Measurements from ENCODE around the gene NUP93. TPM values are rescaled to one million over a fixed set of nuclear protein-coding genes. Genes with fewer than 3 reads are reported as not detected.

Gene NUP93
- total RNA-seq, 3 donors from 2014 or later, result 29.4 to 48.8 (median 32.6) TPM

DNA sequence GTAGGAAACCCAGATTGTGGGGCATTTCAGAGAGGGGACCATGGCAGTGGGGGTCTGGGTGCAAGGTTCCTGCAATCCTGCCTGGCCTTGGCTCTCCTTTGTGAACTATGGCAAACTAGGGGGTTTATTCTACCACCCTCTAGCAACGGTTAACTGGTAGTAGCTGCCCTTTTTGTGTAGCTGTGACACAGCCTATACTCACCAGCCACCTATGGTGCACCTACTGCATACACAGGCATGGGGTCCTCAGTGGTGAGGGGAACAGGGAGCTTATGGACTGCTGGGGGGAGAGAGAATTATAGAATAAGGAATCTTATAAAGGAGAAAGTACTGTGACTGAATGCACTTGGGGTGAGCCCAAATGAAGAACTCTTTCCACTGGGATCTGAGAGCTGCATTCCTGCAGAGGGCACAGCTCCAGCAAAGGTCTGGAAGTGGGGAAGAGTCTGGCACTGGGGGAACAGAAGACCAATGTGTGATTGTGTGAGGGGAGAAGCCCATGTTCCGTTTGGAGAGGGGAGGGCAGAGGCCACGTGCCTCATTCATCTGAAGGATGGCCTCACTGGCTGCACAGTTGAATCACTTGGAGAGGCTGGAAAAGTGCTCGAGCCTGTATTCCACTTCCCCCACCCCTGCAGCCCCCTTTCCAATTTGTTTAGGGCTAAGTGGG, 45.5 kb upstream of the NUP93 start:
- intact Hi-C loops (cut with DNase I; ENCODE audit: low total_unique reads), result no loop called here
- peak overlapping the region; percentile 81 to 82 for H3K27ac ChIP-seq
- peaks cover 5 to 10% of the 10 kb centered on the region in 2 donors for H3K4me1 ChIP-seq
- peak overlapping the region; percentile 75 to 88 (median 75) for H3K4me3 ChIP-seq
- H3K36me3 ChIP-seq, result no peaks in the 10 kb centered on the region
- TF ChIP-seq POLR2AphosphoS5 (IDR thresholded peaks at IDR 0.05), result peak in 2 of 3 donors; percentile 14 to 44
- no peak for TF ChIP-seq POLR2A (IDR thresholded peaks at IDR 0.05)
- no peaks in the 10 kb centered on the region for H3K27me3 ChIP-seq
- no peaks in the 10 kb centered on the region for H3K9me3 ChIP-seq
- peak in 1 of 2 donors; percentile 27 for DNase-seq (ENCODE audit: low spot score in 2 of 2)

DNA sequence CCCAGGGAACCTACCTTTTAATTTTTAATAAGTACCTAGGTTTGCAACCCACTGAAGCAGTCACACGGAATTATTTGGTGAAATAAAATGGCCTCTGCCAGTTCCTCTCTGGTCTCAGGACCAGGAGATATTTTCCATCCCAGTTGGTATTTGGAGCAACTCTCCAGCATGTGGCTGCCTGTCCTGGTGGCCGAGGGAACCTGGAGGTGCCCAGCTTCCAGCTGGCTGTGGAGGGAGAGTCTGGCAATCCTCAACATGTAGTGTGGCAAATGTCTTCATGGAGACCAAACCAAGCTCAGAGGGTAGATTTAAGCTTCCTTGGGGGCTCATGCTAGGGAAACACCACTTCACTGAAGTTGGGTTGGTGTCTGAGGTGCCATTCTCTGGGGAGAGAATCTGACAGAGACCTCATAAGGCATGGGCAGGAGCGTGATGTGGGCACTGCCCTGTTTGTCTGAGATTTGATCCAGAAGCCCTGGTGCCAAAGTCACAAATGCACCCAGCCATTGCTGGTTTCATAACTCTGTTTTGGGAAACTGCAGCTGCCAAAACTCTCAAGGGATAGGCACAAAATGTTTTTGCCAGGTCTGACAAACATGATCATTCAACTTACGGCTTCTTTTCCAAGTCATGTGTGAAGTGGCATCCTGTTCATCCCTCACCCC, 44.9 kb upstream of the NUP93 start:
- peak overlapping the region; percentile 75 to 88 (median 75) for H3K4me3 ChIP-seq
- H3K27me3 ChIP-seq, result no peaks in the 10 kb centered on the region
- TF ChIP-seq POLR2A (IDR thresholded peaks at IDR 0.05) (no peak), POLR2AphosphoS5 (IDR thresholded peaks at IDR 0.05) (no peak)
- TF ChIP-seq, protein P1, sequence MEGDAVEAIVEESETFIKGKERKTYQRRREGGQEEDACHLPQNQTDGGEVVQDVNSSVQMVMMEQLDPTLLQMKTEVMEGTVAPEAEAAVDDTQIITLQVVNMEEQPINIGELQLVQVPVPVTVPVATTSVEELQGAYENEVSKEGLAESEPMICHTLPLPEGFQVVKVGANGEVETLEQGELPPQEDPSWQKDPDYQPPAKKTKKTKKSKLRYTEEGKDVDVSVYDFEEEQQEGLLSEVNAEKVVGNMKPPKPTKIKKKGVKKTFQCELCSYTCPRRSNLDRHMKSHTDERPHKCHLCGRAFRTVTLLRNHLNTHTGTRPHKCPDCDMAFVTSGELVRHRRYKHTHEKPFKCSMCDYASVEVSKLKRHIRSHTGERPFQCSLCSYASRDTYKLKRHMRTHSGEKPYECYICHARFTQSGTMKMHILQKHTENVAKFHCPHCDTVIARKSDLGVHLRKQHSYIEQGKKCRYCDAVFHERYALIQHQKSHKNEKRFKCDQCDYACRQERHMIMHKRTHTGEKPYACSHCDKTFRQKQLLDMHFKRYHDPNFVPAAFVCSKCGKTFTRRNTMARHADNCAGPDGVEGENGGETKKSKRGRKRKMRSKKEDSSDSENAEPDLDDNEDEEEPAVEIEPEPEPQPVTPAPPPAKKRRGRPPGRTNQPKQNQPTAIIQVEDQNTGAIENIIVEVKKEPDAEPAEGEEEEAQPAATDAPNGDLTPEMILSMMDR (IDR thresholded peaks at IDR 0.05), result no peak
- no peaks in the 10 kb centered on the region for H3K9me3 ChIP-seq
- intact Hi-C loops (cut with DNase I; ENCODE audit: low total_unique reads), result no loop called here
- DNase-seq (ENCODE audit: low spot score in 2 of 2), result peak in 1 of 2 donors; percentile 76
- peak overlapping the region; percentile 81 to 82 for H3K27ac ChIP-seq
- H3K4me1 ChIP-seq, result peaks cover 5 to 10% of the 10 kb centered on the region in 2 donors
- no peaks in the 10 kb centered on the region for H3K36me3 ChIP-seq

DNA sequence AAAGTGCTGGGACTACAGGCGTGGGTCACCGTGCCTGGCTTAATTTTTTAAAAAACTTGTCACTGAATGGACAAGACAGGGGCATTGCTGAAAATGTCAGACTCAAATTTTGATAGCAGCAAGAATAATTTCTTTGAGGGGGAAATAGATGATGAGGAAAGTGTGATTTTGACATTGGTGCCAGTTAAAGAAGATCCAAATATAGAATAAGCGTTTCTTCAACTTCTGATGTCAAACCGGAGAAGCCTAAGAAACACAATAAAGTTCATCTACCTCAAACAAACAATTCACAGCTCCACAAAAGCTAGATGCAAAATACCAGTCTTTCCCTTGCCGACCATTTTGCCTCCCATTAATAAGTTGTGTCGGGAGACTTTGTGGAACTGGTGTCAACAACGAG, 43.2 kb upstream of the NUP93 start:
- Histone ChIP-seq H3K9me3 (no peaks in the 10 kb centered on the region), H3K36me3 (no peaks in the 10 kb centered on the region), H3K4me3 (no peak overlapping the region), H3K27me3 (no peaks in the 10 kb centered on the region), H3K27ac (peak overlapping the region in 1 of 2 donors; percentile 81), H3K4me1 (peaks cover 4 to 5% of the 10 kb centered on the region in 2 donors)
- intact Hi-C loops (cut with DNase I; ENCODE audit: low total_unique reads), result no loop called here
- TF ChIP-seq POLR2A (IDR thresholded peaks at IDR 0.05) (no peak), POLR2AphosphoS5 (IDR thresholded peaks at IDR 0.05) (no peak)
- TF ChIP-seq, protein P1 (IDR thresholded peaks at IDR 0.05), result no peak
- DNase-seq (ENCODE audit: low spot score in 2 of 2), result no peak

DNA sequence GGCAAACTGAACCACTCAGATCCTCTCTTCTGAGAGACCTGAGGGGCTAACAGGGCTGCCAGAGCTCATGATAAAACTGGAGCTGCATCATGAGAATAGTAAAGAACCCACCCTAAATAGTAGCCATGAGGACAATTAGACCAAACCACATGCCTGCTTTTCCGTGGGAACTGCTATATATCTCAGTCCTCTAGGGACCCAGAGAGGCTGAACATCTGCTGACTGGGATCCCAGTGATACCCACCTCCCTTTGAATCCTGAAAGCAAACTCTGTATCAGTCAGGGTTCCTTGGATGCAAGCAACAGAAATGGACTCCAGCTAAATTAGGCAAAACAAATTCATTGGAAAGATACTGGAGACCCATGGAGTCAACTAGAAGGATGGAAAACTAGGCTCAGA, 41.2 kb upstream of the NUP93 start:
- Histone ChIP-seq H3K4me3 (no peak overlapping the region), H3K27ac (no peak overlapping the region), H3K27me3 (no peaks in the 10 kb centered on the region), H3K36me3 (no peaks in the 10 kb centered on the region), H3K9me3 (no peaks in the 10 kb centered on the region), H3K4me1 (peaks cover 0 to 5% of the 10 kb centered on the region in 2 donors)
- DNase-seq (ENCODE audit: low spot score in 2 of 2), result no peak
- intact Hi-C loops (cut with DNase I; ENCODE audit: low total_unique reads), result no loop called here
- TF ChIP-seq, protein P1 (IDR thresholded peaks at IDR 0.05), result no peak
- TF ChIP-seq POLR2A (IDR thresholded peaks at IDR 0.05), result no peak
- no peak for TF ChIP-seq POLR2AphosphoS5 (IDR thresholded peaks at IDR 0.05)

DNA sequence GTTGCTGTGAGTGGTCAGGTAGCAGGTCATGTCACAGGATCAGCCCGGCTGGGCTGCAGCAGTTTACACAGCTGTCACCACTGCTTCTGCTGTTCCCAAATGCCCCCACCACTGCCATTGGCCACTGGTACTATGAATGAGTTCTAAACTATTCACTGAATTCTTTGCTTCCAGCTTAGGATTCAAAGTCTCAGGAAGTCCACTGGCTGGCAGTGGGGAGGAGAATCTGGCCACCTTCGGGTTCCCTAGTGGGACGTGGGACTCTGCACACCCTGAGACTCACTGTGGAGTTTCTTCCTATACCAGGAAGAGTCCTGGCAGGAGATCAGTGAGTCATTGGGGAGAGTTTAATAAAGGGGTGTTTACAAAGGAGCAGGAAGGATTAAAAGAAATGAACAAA, 40.8 kb upstream of the NUP93 start:
- H3K9me3 ChIP-seq, result no peaks in the 10 kb centered on the region
- H3K27me3 ChIP-seq, result no peaks in the 10 kb centered on the region
- peaks cover 0 to 5% of the 10 kb centered on the region in 2 donors for H3K4me1 ChIP-seq
- H3K27ac ChIP-seq, result peak overlapping the region in 1 of 2 donors; percentile 43
- intact Hi-C loops (cut with DNase I; ENCODE audit: low total_unique reads), result no loop called here
- no peak for DNase-seq (ENCODE audit: low spot score in 2 of 2)
- no peak overlapping the region for H3K4me3 ChIP-seq
- TF ChIP-seq, protein P1 (IDR thresholded peaks at IDR 0.05), result no peak
- no peak for TF ChIP-seq POLR2AphosphoS5 (IDR thresholded peaks at IDR 0.05)
- no peak for TF ChIP-seq POLR2A (IDR thresholded peaks at IDR 0.05)
- H3K36me3 ChIP-seq, result no peaks in the 10 kb centered on the region
